NCI-H69 (cell line): ENCODE measurements around the gene CALCOCO1.
"Not testable (repeated sequence)": the region's sequence is repeated elsewhere in the genome, so short reads cannot be mapped to it uniquely, and the experiment has no call there.

Experiments used
- DNase-seq: peaks from one replicate; lab custom pipeline; 2025; lab: John Stamatoyannopoulos, UW

CALCOCO1 gene

DNA sequence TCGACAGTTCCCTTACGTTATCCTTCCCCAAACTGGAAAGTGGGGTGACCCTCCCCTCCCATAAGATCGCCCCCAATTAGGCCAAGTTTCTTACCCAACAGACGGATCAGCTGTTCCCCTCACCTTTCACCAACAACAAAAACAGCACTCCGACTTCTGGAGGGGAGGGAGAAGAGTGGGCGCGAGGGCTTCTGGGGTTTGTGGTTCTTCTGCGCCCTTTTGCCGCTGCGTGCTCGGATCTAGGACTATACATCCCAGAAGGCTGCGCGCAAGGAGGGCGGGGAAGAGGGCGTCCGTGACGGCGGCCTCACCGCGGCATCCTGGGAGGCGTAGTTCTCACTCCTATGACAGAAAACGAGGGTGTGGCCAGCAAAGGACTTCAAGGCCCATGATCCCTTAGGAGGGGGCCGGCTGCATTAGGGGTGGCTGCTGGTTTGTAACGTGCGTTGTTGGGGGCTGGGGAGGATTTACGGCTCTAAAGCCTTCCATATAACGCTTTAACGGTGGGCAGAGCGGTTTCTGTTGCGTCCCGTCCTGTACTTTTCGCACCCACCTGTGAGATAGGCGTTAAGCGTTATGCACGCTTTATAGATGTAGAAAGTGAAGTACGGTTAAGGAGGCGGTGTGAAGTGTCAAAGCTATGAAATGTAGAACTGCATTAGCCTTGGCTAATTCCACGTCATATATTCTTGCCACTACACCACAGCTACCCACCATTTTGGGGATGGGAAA is at the start of gene CALCOCO1:
Gene CALCOCO1 (minus strand): TSS at position 143 of the 732 bp plus-strand sequence. CDS start 2,210 bp downstream, outside the sequence.
- DNase-seq = peak; percentile 99

GRCh38 chr12:53776872-53777271 is 49.6 kb upstream of the CALCOCO1 start:
- DNase-seq = no peak

DNA sequence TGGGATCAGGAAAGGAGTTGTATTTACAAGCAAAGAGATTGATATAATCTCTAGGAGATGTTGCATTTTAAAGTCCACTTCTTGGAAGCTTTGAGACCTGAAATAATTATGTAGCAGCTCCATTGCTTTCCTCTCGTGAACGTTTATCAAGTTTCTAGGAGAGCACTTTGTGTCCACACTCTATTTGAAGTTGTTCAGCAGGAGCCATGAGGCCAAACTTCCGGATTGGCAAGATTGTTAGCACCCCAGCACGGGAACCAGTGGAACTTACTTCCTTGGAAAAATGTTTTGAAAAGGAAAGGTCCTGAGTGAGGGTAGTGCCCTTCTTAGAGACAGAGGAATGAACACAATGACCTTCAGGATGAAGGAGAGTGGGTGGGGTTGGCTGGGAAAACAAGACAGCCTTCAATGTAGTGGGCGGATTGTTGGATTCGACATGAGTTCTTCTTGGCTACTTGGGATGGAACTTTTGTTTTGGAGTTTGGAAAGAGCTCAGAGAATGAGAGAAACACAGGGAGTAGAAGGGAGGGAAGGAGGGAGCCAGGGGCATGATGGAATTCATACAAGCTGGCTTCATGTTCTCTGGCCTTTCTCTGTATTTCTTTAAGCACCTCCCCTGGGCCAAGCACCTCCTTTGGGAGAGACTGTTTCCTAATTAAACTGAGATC is 48.4 kb upstream of the CALCOCO1 start:
- no peak for DNase-seq

- no peak for DNase-seq
Measured at GRCh38 chr12:53770281-53770680, 43.0 kb upstream of the CALCOCO1 start.

- DNase-seq = no peak
Measured at GRCh38 chr12:53768976-53769375, 41.7 kb upstream of the CALCOCO1 start.

DNA sequence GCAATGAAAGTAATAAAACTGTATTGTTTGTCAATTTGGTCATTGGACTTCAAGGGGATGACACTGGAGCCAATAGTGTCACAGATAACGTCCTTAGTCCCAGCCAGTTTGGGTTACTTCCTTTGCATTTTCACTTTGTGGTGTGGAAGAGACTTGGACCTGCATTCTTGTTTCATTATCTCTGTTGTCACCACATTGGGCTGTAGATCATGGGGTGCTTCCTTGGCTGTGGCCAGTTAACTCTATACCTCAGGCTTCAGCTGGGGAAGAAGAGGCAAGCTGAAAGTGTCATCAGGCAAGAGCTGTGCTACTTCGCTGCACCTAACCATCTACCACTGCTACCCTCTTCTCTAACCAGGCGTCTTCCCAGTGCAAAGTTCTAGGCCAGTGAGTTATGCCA is 39.6 kb upstream of the CALCOCO1 start:
- DNase-seq = no peak

- DNase-seq = no peak
Measured at GRCh38 chr12:53765891-53766290, 38.6 kb upstream of the CALCOCO1 start.

GRCh38 chr12:53764615-53765014 is 37.4 kb upstream of the CALCOCO1 start:
- no peak for DNase-seq

DNA sequence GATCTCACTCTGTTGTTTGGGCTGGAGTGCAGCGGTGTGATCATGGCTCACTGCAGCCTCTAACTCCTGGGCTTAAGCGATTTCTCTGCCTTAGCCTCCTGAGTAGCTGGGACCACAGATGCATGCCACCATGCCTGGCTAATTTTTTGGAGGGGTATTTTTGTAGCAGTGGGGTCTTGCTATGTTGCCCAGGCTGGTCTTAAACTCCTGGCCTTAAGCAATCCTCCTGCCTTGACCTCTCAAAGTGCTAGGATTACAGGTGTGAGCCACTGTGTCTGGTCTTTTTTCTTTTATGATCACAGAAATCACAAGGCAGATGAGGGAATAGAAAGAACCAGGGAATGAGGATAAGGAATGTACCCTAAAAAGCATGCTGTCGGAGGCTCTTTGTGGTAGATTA is 35.5 kb upstream of the CALCOCO1 start:
- not testable (repeated sequence) for DNase-seq

DNA sequence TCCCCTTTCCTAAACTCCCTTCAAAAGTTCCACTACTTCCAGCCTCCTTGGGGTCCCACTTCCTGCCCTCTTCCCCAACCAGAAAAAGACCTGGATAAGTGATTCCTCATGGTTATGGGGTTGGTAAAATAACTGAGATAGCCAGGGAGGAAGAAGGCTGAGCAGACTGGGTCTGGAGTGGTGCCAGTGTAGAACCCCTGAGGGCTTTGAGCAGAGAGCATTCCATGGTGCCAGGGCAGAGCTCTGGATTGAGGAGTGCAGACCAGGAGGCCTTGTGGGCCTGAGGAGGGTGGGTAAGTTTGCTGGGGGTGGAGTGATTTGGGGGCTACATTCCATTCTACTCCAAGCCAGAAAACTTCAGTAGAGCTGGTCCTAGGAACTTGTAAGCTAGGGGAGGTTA is 34.1 kb upstream of the CALCOCO1 start:
- no peak for DNase-seq

GRCh38 chr12:53759261-53759660 is 32.0 kb upstream of the CALCOCO1 start:
- peak; percentile 47 for DNase-seq

GRCh38 chr12:53758730-53759103 is 31.5 kb upstream of the CALCOCO1 start:
- no peak for DNase-seq

GRCh38 chr12:53758081-53758729 is 31.0 kb upstream of the CALCOCO1 start:
- peak; percentile 26 for DNase-seq

DNA sequence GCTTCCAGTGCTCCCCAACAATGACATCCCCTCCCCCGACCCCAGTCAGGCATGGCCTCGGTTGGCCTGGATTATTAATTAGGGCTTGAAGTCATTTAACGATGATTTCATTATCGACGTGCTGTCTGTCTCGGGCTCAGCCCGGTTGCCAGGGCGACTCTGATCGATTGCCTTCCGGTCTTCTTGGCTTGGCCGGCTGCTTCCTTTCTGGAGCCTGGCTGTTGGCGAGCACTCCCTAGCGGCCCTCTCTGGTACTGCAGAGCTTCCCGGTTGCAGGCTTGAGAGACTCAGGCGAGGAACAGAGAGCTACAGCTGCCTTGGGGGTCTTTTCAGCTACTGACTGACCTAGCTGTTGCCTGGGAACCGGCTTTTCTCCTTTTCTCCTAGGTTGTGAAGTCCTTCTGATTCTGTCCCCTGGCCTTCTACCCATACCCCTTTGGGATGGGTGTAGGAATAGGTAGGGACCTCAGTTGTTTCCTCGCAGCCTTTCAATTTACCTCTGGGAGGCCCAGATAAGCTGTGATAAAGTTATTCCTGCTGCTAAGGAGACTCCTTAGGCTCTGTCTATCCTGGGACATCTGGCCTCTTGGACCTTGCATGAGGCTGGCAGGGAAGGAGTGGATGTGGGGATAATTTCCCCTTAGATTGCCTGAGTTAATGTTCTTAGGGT is 30.0 kb upstream of the CALCOCO1 start:
- DNase-seq = peak; percentile 71

- DNase-seq = peak; percentile 24
Measured at GRCh38 chr12:53756300-53757100, 29.2 kb upstream of the CALCOCO1 start.

- DNase-seq = no peak
Measured at GRCh38 chr12:53755893-53756292, 28.6 kb upstream of the CALCOCO1 start.

DNA sequence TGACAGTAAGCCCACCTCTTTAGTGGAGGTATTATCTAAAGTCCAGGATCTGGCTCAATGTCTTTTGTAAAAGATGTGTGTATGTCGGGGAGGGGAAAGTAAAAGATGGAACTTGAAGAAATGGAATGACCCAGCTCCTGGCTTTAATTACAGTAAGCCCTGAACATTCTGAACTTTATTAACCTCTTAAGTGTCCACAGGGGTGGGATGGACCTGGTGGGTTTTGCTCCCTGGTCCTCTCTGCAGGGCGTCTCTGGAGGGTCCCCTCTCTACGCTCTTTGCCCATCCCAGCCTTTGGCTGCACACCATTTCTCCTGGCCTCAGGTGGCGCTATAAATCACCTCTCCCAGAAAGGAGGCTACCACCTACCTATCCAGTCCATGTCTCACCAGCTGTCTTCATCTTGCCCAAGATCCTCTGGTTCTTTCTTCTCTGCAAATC is 28.2 kb upstream of the CALCOCO1 start:
- peak; percentile 37 for DNase-seq

GRCh38 chr12:53754633-53755264 is 27.5 kb upstream of the CALCOCO1 start:
- peak; percentile 66 for DNase-seq

DNA sequence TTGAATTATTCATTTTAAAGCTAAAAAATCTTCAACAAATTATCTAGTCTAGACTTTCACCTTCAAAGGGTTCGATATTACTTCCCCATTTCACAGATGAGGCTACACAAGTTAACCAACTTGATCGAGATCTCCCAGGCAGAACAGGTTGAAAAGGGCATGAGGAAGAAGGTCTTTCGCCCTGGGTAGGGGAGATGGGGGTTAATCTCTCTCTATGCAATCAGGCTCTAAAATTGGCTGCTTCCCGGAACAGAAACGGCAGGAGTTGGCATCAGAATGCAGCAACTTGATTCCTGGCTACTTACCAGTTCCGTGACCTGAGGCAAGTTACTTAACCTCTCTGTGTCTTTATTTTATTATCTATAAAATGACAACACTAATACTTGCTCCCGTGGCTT is 26.9 kb upstream of the CALCOCO1 start:
- DNase-seq = peak; percentile 74

- no peak for DNase-seq
Measured at GRCh38 chr12:53752621-53753020, 25.4 kb upstream of the CALCOCO1 start.

GRCh38 chr12:53752192-53752601 is 24.9 kb upstream of the CALCOCO1 start:
- no peak for DNase-seq
